GM12892 (cell line): Measurements from ENCODE around the gene KIRREL3.

ENCODE experiments used
- POLR2A ChIP-seq: IDR thresholded peaks from 2 replicates; pipeline ENCODE4 v1.6.1; 2011; ENCODE audit warnings: low read depth, low read length, control low read depth
- TAF1 ChIP-seq: IDR thresholded peaks from 2 replicates; pipeline ENCODE4 v1.6.1; 2011; ENCODE audit warnings: low read depth, mild to moderate bottlenecking, control low read depth, low read length, borderline replicate concordance

DNA sequence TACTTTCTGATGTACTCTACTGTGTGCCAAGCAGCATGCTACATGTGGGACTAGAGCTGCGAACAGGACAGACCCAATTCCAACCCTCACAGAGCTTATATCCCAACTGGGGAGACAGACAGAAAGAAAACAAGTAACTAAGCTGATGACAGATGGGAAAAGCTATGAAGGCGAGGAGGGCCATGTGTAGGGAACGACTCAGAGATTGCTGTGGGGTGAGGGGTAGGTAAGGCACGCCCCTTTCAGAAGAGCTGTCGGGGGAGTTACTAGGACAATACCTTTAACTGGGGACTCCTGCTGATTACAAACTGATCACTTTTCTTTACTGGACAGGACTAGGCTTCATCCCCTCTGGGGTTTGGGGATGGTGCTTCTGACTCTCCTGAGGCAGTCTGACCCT is 596.2 kb downstream of the KIRREL3 start:
- TF ChIP-seq TAF1: no peak
- no peak for TF ChIP-seq POLR2A
